Uterus (tissue), 2 donors: ENCODE results near the gene ZC3H15.

Experiments used
- POLR2A ChIP-seq, 2 donors: fragments of 450-650 bp; IDR thresholded peaks; one replicate each; pipeline ENCODE4 v1.6.1; 2016; ENCODE audit warnings: antibody characterized with exemption in 2 of 2, mild to moderate bottlenecking in 1 of 2, moderate library complexity in 1 of 2
- TF ChIP-seq, protein P1 (sequence below), 4 experiments: fragments of 200-600 bp in 2 of 4; fragments of 450-650 bp in 2 of 4; sonication (generic) in 2 of 4; IDR thresholded peaks; one replicate each; pipeline ENCODE4 v1.5.1; 2016 to 2019; ENCODE audit warnings: antibody characterized with exemption in 4 of 4, mild to moderate bottlenecking in 2 of 4, moderate library complexity in 1 of 4

DNA sequence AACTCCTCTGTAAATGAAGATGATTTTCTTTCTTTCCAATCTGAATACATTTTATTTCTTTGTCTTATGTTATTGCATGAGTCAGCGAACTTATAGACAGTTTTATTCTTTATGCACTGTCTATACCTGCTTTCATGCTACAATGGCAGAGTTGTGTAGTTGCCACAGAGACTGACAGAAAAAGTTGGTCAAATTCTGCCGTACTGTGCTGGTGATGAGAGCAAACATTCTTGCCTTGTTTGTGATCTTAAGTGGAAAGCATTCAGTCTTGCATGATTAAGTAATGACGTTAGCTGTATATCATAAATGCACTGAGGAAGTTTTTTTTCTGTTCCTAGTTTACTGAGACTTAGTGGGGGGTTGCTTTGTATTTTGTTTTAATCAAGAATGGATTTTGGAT, 32.9 kb downstream of the ZC3H15 start:
- TF ChIP-seq, protein P1, sequence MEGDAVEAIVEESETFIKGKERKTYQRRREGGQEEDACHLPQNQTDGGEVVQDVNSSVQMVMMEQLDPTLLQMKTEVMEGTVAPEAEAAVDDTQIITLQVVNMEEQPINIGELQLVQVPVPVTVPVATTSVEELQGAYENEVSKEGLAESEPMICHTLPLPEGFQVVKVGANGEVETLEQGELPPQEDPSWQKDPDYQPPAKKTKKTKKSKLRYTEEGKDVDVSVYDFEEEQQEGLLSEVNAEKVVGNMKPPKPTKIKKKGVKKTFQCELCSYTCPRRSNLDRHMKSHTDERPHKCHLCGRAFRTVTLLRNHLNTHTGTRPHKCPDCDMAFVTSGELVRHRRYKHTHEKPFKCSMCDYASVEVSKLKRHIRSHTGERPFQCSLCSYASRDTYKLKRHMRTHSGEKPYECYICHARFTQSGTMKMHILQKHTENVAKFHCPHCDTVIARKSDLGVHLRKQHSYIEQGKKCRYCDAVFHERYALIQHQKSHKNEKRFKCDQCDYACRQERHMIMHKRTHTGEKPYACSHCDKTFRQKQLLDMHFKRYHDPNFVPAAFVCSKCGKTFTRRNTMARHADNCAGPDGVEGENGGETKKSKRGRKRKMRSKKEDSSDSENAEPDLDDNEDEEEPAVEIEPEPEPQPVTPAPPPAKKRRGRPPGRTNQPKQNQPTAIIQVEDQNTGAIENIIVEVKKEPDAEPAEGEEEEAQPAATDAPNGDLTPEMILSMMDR (IDR thresholded peaks at IDR 0.05) = no peak
- no peak for TF ChIP-seq POLR2A (IDR thresholded peaks at IDR 0.05)
